Heart right ventricle (tissue), 16 donors: ENCODE measurements around the gene FCHSD2. TPM values are rescaled to one million over a fixed set of nuclear protein-coding genes. Genes with fewer than 3 reads are reported as not detected.

Experiments
- ATAC-seq, 8 donors: fragments of 200-7000 bp; cut with Tn5 transposase; one replicate each; pipeline ENCODE4 v1.9.1; 2020; ENCODE audit warnings: mild to moderate bottlenecking in 8 of 8, moderate library complexity in 8 of 8, moderate number of reproducible peaks in 1 of 8
- DNase-seq, 2 donors: peaks; one replicate each; pipeline ENCODE4 v3.0.0-alpha.2; 2020
- H3K27ac ChIP-seq, 10 donors: fragments of 200-600 bp; sonication (generic) in 2 of 10; one replicate each; pipeline versions ENCODE4 v1.5.0 to v1.8.0; 2020 to 2022; ENCODE audit warnings: mild to moderate bottlenecking in 3 of 10
- H3K27me3 ChIP-seq, 7 donors: fragments of 200-600 bp; one replicate each; pipeline ENCODE4 v1.8.0; 2021 to 2022; ENCODE audit warnings: mild to moderate bottlenecking in 2 of 7
- H3K36me3 ChIP-seq, 9 donors: fragments of 200-600 bp; sonication (generic) in 1 of 9; one replicate each; pipeline versions ENCODE4 v1.5.0 to v1.8.0; 2020 to 2022; ENCODE audit warnings: mild to moderate bottlenecking in 2 of 9
- H3K4me1 ChIP-seq, 9 donors: fragments of 200-600 bp; sonication (generic) in 1 of 9; one replicate each; pipeline versions ENCODE4 v1.5.0 to v1.8.0; 2020 to 2022; ENCODE audit warnings: mild to moderate bottlenecking in 4 of 9
- H3K4me3 ChIP-seq, 10 donors: fragments of 200-600 bp; sonication (generic) in 2 of 10; one replicate each; pipeline versions ENCODE4 v1.5.0 to v1.8.0; 2020 to 2022; ENCODE audit warnings: mild to moderate bottlenecking in 7 of 10, moderate library complexity in 2 of 10
- H3K9me3 ChIP-seq, 11 donors: fragments of 200-600 bp in 10 of 11; sonication (generic) in 2 of 11; one replicate each; pipeline versions ENCODE4 v1.5.0 to v1.8.0; 2013 to 2022; ENCODE audit warnings: mild to moderate bottlenecking in 2 of 11, control low read depth in 1 of 11, moderate library complexity in 1 of 11
- WGBS, 2 donors: extraction: QIAGEN DNeasy Blood & Tissue Kit; methylation state at CpG; one replicate each; pipeline ENCODE4 v1.1.7; 2013; ENCODE audit warnings: inconsistent platforms in 1 of 2; 5-methylcytosine and 5-hydroxymethylcytosine counted together
- intact Hi-C, 10 donors: fragments of 100-400 bp; cut with DNase I; formaldehyde crosslinking; loops; one replicate each; pipeline versions ENCODE4 v1.11.1 to v1.14.2; 2022
- polyA plus RNA-seq, 2 donors: library from polyadenylated mRNA; stranded (reverse); fragments of 200-250 nt; gene quantifications; one replicate each; pipeline ENCODE4 v1.2.3, GENCODE V29; 2013
- total RNA-seq, 10 donors: library from RNA; stranded (reverse); fragmentation: NEBNext Ultra II Directional in 3 of 10; extraction: Animal tissue kit (Norgen Biotek cat#: 25700) in 3 of 10; gene quantifications; one replicate each; pipeline versions ENCODE4 v1.2.1 to v1.2.4, GENCODE V29; 2021 to 2023
- TF ChIP-seq, protein P1 (sequence below), 9 donors: fragments of 200-600 bp; sonication (generic) in 2 of 9; IDR thresholded peaks; one replicate each; pipeline versions ENCODE4 v1.5.0 to v1.8.0; 2021 to 2022; ENCODE audit warnings: antibody characterized with exemption in 9 of 9, mild to moderate bottlenecking in 5 of 9, moderate library complexity in 1 of 9
- donor health status: Arrhythmogenic right ventricular cardiomyopathy.
- donor health status: ischemic (EF 13 %, LVEDD 7.1; RV severe dilation, severe dysfunction).
- donor health status: healthy with polysubstance abuse.
- donor health status: DM: no; HTN: yes; CAD: no.
- donor health status: DM: no; HTN: no; CAD: no.
- donor health status: ischemic (EF 25% LVEDD 6.9; RV normal size, moderate dysfunction).
- donor health status: ischemic (EF 25% LVEDD 5.7; RV mildly dilated, moderate dysfunction).
- donor health status: healthy.
- donor health status: DM: yes; HTN: yes; CAD: no.
- donor health status: Ischemic cardiomyopathy.
- donor health status: ischemic (EF 35%, LVEDD 5.7; RV mildly dilated, moderate dysfunction).
- donor health status: nonischemic (EF 11% LVEDD 7.7; RV severe dilation, severe dysfunction).
- donor health status: DM: yes; HTN: yes; CAD: no.
- donor health status: PGD.
- donor health status: ischemic (EF 29% LVEDD 5.4; RV normal size, mild dysfunction).
- donor health status: nonischemic (EF 23%, LVEDD 6.1; RV moderate dilation, normal function).

Gene FCHSD2
- total and polyA plus RNA-seq, 12 donors, result 16.1 to 48.4 (median 37.5) TPM

DNA sequence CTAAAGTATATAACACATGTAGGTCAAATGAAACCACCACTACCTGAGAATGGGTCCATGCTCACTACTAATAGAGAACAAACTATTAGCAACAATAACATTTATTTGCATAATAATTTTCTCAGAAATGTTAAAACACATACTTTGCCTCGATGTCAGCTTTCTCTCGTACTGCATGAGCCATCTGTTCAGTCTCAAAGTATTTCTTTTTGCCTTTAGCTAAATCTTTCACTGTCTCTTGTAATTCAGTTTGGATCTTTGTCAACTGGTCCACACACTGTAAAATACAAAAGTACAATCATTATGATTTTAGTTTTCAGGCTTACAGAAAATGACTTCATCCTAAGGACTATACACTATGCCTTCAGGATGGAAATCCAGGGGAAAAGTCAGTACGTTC lies 153.3 kb downstream of the FCHSD2 start:
- no peak overlapping the region for H3K4me3 ChIP-seq
- WGBS, 2 donors, result 69 to 74% methylated on average over 3 of the region's 3 CpGs
- peaks cover 3 to 50% (median 31%) of the 10 kb centered on the region in 9 donors for H3K4me1 ChIP-seq
- peak overlapping the region in 2 of 10 donors; percentile 57 to 65 for H3K27ac ChIP-seq
- H3K27me3 ChIP-seq, result no peaks in the 10 kb centered on the region
- ATAC-seq, result peak in 3 of 8 donors; percentile 9 to 13 (median 9)
- intact Hi-C loops, result no loop called here
- H3K36me3 ChIP-seq, result peaks cover 0 to 37% (median 9%) of the 10 kb centered on the region in 9 donors
- TF ChIP-seq, protein P1, sequence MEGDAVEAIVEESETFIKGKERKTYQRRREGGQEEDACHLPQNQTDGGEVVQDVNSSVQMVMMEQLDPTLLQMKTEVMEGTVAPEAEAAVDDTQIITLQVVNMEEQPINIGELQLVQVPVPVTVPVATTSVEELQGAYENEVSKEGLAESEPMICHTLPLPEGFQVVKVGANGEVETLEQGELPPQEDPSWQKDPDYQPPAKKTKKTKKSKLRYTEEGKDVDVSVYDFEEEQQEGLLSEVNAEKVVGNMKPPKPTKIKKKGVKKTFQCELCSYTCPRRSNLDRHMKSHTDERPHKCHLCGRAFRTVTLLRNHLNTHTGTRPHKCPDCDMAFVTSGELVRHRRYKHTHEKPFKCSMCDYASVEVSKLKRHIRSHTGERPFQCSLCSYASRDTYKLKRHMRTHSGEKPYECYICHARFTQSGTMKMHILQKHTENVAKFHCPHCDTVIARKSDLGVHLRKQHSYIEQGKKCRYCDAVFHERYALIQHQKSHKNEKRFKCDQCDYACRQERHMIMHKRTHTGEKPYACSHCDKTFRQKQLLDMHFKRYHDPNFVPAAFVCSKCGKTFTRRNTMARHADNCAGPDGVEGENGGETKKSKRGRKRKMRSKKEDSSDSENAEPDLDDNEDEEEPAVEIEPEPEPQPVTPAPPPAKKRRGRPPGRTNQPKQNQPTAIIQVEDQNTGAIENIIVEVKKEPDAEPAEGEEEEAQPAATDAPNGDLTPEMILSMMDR (IDR thresholded peaks at IDR 0.05), result no peak
- no peak for DNase-seq
- peaks cover 0 to 2% (median 0%) of the 10 kb centered on the region in 11 donors for H3K9me3 ChIP-seq

DNA sequence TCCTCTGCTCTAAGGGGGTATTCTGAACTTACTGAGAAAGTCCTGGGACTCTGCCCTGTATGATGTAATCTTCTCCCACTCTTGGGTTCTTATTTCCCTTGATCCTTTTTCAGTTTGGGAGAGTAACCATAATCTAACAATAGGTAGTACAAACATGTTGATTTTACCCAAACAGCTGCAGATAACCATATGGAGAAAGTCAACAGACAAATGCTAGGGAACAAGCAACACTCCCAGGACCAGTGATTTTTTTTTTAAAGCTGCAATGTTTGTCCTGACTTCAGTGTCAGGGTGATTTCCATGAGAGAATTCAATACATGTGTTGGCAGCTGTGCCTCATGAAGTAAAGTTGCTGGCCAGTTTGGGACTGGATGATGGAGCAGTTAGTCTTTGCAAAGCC lies 156.5 kb downstream of the FCHSD2 start:
- intact Hi-C loops, result no loop called here

DNA sequence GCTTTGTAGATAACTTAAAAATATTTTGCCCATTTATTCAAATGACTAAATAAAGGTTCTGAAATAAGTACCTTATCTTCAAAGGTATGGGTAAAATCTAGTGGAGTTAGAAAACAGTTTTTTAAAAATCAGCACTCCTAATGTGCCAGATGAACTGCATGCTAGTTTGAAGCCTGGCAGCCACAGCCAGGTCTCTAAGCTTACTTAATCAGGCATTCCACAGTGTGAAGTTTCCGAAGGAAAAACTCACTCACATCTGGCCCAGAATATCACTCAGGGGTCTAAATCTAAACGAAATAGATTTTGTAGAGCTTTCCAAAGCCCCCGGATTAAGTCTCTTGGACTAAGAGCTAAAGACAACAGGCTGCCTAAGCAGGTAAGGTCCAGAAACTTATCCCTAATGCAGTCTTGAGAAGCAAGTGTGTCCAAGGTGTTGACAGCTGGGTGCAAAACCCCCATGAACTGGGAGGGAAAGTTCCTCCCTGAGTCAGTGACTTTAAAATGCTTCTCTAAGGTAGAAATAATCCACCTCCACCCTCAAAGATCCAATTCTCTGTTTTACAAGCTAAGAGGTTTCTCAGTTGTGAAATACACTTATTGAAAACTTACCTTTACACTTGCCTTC lies 157.6 kb downstream of the FCHSD2 start:
- Histone ChIP-seq H3K36me3 (peaks cover 0 to 76% (median 9%) of the 10 kb centered on the region in 9 donors), H3K4me3 (no peak overlapping the region), H3K9me3 (no peaks in the 10 kb centered on the region), H3K27ac (peak overlapping the region in 3 of 10 donors; percentile 17 to 61 (median 49)), H3K27me3 (no peaks in the 10 kb centered on the region), H3K4me1 (peaks cover 3 to 66% (median 24%) of the 10 kb centered on the region in 9 donors)
- peak in 1 of 8 donors; percentile 49 for ATAC-seq
- DNase-seq, result no peak
- intact Hi-C loops, result loop anchor here in 1 of 10 donors (5.0 kb wide), 1 partner anchor 887 kb away; no protein-coding TSS in a partner anchor
- 27 to 43% methylated on average over 3 of the region's 3 CpGs for WGBS, 2 donors
- TF ChIP-seq, protein P1 (IDR thresholded peaks at IDR 0.05), result no peak

More for the DNA sequence above, 156.5 kb downstream of the FCHSD2 start:
- Histone ChIP-seq H3K4me1 (peaks cover 3 to 67% (median 31%) of the 10 kb centered on the region in 9 donors), H3K9me3 (no peaks in the 10 kb centered on the region), H3K27me3 (no peaks in the 10 kb centered on the region), H3K36me3 (peaks cover 0 to 66% (median 9%) of the 10 kb centered on the region in 9 donors), H3K4me3 (no peak overlapping the region), H3K27ac (peak overlapping the region in 2 of 10 donors; percentile 20 to 24)
- DNase-seq (no peak), ATAC-seq (peak in 3 of 8 donors; percentile 22 to 60 (median 47))
- TF ChIP-seq, protein P1 (IDR thresholded peaks at IDR 0.05), result no peak

DNA sequence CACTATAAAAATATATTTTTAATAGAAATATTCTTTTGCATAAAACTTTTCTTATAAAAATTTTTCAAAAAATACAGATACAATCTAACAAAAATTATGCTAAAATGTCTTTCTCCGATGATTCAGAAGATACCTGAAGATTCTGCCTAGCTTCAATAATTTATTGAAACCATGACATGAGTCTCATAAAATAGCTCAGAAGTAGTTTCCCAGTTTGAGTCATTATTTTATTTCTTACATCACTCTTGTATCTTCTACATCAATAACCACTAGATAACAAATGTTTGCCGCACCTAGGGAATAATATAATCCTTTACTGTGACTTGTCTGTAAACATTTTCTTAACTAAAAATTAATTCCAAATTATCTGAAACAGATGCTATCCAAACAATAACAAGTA lies 158.6 kb downstream of the FCHSD2 start:
- H3K27ac ChIP-seq, result no peak overlapping the region
- no peak for DNase-seq
- intact Hi-C loops, result loop anchor here in 1 of 10 donors (5.0 kb wide), 1 partner anchor 886 kb away; no protein-coding TSS in a partner anchor
- peaks cover 3 to 59% (median 15%) of the 10 kb centered on the region in 9 donors for H3K4me1 ChIP-seq
- TF ChIP-seq, protein P1 (IDR thresholded peaks at IDR 0.05), result no peak
- 93 to 98% methylated on average over 2 of the region's 2 CpGs for WGBS, 2 donors
- peaks cover 0 to 82% (median 14%) of the 10 kb centered on the region in 9 donors for H3K36me3 ChIP-seq
- H3K9me3 ChIP-seq, result no peaks in the 10 kb centered on the region
- H3K27me3 ChIP-seq, result no peaks in the 10 kb centered on the region
- no peak overlapping the region for H3K4me3 ChIP-seq
- no peak for ATAC-seq
